Measurements from ENCODE around the gene TMEM181. TPM values are rescaled to one million over a fixed set of nuclear protein-coding genes. Genes with fewer than 3 reads are reported as not detected.

TMEM181 gene
- total and polyA plus RNA-seq, 2 donors (not counting 1 experiment from before 2014, with no cell fraction given), result 2.8 to 9.3 TPM

DNA sequence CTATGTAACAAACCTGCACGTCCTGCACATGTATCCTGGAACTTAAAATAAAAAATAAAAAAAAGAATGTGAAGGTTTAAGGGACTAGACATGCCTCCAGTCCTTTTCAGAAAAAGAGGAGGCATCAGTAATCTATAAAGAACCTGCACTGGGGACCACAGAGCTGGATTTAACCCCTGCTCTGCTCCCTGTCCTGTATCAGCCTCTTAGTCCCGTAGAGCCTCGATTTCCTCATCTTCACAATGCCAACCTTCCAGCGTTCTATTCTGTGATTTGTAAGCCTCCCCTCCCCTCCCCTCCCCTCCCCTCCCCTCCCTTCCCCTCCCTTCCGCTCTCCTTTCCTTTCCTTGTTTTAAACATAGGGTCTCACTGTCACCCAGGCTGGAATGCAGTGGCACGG is 31.1 kb upstream of the TMEM181 start:
- 67% methylated on average over 1 of the region's 6 CpGs for WGBS (ENCODE audit: insufficient coverage)
- no peak overlapping the region for H3K4me3 ChIP-seq (ENCODE audit: control extremely low read depth in 1 of 5, extremely low read depth in 1 of 5, insufficient read depth in 1 of 5, low read depth in 2 of 5, low read length in 4 of 5)
- no peak overlapping the region for H3K9ac ChIP-seq (ENCODE audit: low read length)

GRCh38 chr6:158529629-158530028 is 30.3 kb upstream of the TMEM181 start:
- Mint-ChIP-seq H3K4me3 (no peak overlapping the region), H3K27ac (no peak overlapping the region), H3K27me3 (peaks cover 66% of the 10 kb centered on the region), H3K9me3 (ENCODE audit: insufficient read depth) (peaks cover 9% of the 10 kb centered on the region), H3K4me1 (no peaks in the 10 kb centered on the region)
- no peaks in the 10 kb centered on the region for H3K79me2 ChIP-seq (ENCODE audit: control insufficient read depth, insufficient read depth, low read length)
- no peak overlapping the region for H3K27ac ChIP-seq (ENCODE audit: low read length in 2 of 2)
- TF ChIP-seq EZH2 (IDR thresholded peaks at IDR 0.05; ENCODE audit: borderline replicate concordance, insufficient read depth, low read depth, low read length, poor library complexity, severe bottlenecking) (no peak), CTCF (IDR thresholded peaks at IDR 0.05) (no peak)
- WGBS (ENCODE audit: insufficient coverage), result 96% methylated on average over 5 of the region's 8 CpGs
- no peaks in the 10 kb centered on the region for H3K36me3 ChIP-seq (replicated peaks in 1 of 2; ENCODE audit: control extremely low read depth in 1 of 2, control insufficient read depth in 1 of 2, extremely low read depth in 1 of 2, insufficient read depth in 2 of 2, low read length in 1 of 2)
- H2AFZ ChIP-seq (ENCODE audit: insufficient read depth, low read depth, low read length, poor library complexity, severe bottlenecking), result no peak overlapping the region
- H3K27me3 ChIP-seq (replicated peaks in 1 of 4; ENCODE audit: control extremely low read depth in 1 of 4, control insufficient read depth in 3 of 4, insufficient read depth in 4 of 4, low read length in 3 of 4), result peaks cover 0 to 35% (median 10%) of the 10 kb centered on the region in 4 experiments
- ChIA-PET POLR2A (no interaction called here), CTCF (interaction anchor here (0.6 kb wide), 1 partner anchor 299 kb away, joined by 4 read pairs; no protein-coding TSS in a partner anchor)
- H3K4me2 ChIP-seq (replicated peaks; ENCODE audit: low read depth, low read length, poor library complexity, severe bottlenecking), result no peak overlapping the region
- ATAC-seq (ENCODE audit: low read depth), result no peak
- H4K20me1 ChIP-seq (ENCODE audit: control insufficient read depth, insufficient read depth, low read length, poor library complexity, severe bottlenecking), result no peaks in the 10 kb centered on the region
- H3K9me3 ChIP-seq (ENCODE audit: control extremely low read depth in 1 of 3, control insufficient read depth in 2 of 3, insufficient read depth in 1 of 3, low read length in 2 of 3), result peaks cover 0 to 18% (median 0%) of the 10 kb centered on the region in 3 donors
- H3K4me1 ChIP-seq (ENCODE audit: control insufficient read depth in 2 of 2, insufficient read depth in 2 of 2, low read length in 2 of 2), result no peaks in the 10 kb centered on the region
- H3K4me3 ChIP-seq (ENCODE audit: control extremely low read depth in 1 of 5, extremely low read depth in 1 of 5, insufficient read depth in 1 of 5, low read depth in 2 of 5, low read length in 4 of 5), result no peak overlapping the region
- intact Hi-C loops (cut with micrococcal nuclease), result no loop called here
- H3K9ac ChIP-seq (ENCODE audit: low read length), result no peak overlapping the region
- DNase-seq, result no peak

More for the DNA sequence above, 31.1 kb upstream of the TMEM181 start:
- no peak overlapping the region for H3K4me3 Mint-ChIP-seq
- Histone ChIP-seq H3K4me2 (replicated peaks; ENCODE audit: low read depth, low read length, poor library complexity, severe bottlenecking) (no peak overlapping the region), H3K27ac (ENCODE audit: low read length in 2 of 2) (no peak overlapping the region), H4K20me1 (ENCODE audit: control insufficient read depth, insufficient read depth, low read length, poor library complexity, severe bottlenecking) (no peaks in the 10 kb centered on the region), H3K79me2 (ENCODE audit: control insufficient read depth, insufficient read depth, low read length) (no peaks in the 10 kb centered on the region), H2AFZ (ENCODE audit: insufficient read depth, low read depth, low read length, poor library complexity, severe bottlenecking) (no peak overlapping the region), H3K27me3 (replicated peaks in 1 of 4; ENCODE audit: control extremely low read depth in 1 of 4, control insufficient read depth in 3 of 4, insufficient read depth in 4 of 4, low read length in 3 of 4) (peaks cover 0 to 38% (median 10%) of the 10 kb centered on the region in 4 experiments), H3K36me3 (replicated peaks in 1 of 2; ENCODE audit: control extremely low read depth in 1 of 2, control insufficient read depth in 1 of 2, extremely low read depth in 1 of 2, insufficient read depth in 2 of 2, low read length in 1 of 2) (no peaks in the 10 kb centered on the region), H3K9me3 (ENCODE audit: control extremely low read depth in 1 of 3, control insufficient read depth in 2 of 3, insufficient read depth in 1 of 3, low read length in 2 of 3) (peaks cover 0 to 26% (median 0%) of the 10 kb centered on the region in 3 donors), H3K4me1 (ENCODE audit: control insufficient read depth in 2 of 2, insufficient read depth in 2 of 2, low read length in 2 of 2) (no peaks in the 10 kb centered on the region)
- CTCF ChIA-PET, result interaction anchor here (0.9 kb wide), 1 partner anchor 76 kb away, joined by 4 read pairs; no protein-coding TSS in a partner anchor
- H3K4me1 Mint-ChIP-seq, result no peaks in the 10 kb centered on the region
- H3K27ac Mint-ChIP-seq, result no peak overlapping the region
- TF ChIP-seq EZH2 (IDR thresholded peaks at IDR 0.05; ENCODE audit: borderline replicate concordance, insufficient read depth, low read depth, low read length, poor library complexity, severe bottlenecking) (no peak), CTCF (IDR thresholded peaks at IDR 0.05) (no peak)
- DNase-seq (no peak), ATAC-seq (ENCODE audit: low read depth) (no peak)
- H3K9me3 Mint-ChIP-seq (ENCODE audit: insufficient read depth), result peaks cover 9% of the 10 kb centered on the region
- POLR2A ChIA-PET, result no interaction called here
- intact Hi-C loops (cut with micrococcal nuclease), result no loop called here
- peaks cover 72% of the 10 kb centered on the region for H3K27me3 Mint-ChIP-seq
